HG02943 (cell line): ENCODE measurements around the gene EIPR1.

Experiments
- ATAC-seq: cut with Tn5 transposase; IDR thresholded peaks from one replicate; pipeline ENCODE4 v1.9.1; 2021; ENCODE audit warnings: mild to moderate bottlenecking, low read depth, moderate library complexity; ENCODE audit not compliant: unreplicated experiment

Gene EIPR1

GRCh38 chr2:3142961-3143571 is 234.6 kb downstream of the EIPR1 start:
- no peak for ATAC-seq

- no peak for ATAC-seq
Observed at GRCh38 chr2:3142210-3142609, 235.4 kb downstream of the EIPR1 start.

GRCh38 chr2:3141696-3142095 is 235.9 kb downstream of the EIPR1 start:
- no peak for ATAC-seq

- no peak for ATAC-seq
Observed at GRCh38 chr2:3139906-3140305, 237.7 kb downstream of the EIPR1 start.
